DND-41 (cell line): ENCODE results near the gene ATP8A2.

Source experiments
- ATAC-seq: fragments of 200-7000 bp; cut with Tn5 transposase; 3 replicates; pipeline ENCODE4 v1.9.1; 2021; ENCODE audit warnings: low read depth; ENCODE audit not compliant: insufficient read depth
- DNase-seq: peaks from one replicate; pipeline ENCODE4 v3.0.0-alpha.2; 2020
- H2AFZ ChIP-seq: 2 replicates; pipeline ENCODE4 v1.6.0; 2012; ENCODE audit warnings: low read depth, low read length
- H3K27ac ChIP-seq: 2 replicates; pipeline ENCODE4 v1.5.1; 2012; ENCODE audit warnings: low read length, inconsistent platforms
- H3K27me3 ChIP-seq: fragments of 200-600 bp; sonication (generic); 2 replicates; pipeline ENCODE4 v1.6.0; 2012; ENCODE audit warnings: low read length, mild to moderate bottlenecking, inconsistent platforms; ENCODE audit not compliant: insufficient read depth, poor library complexity
- H3K36me3 ChIP-seq: 2 replicates; pipeline ENCODE4 v1.5.1; 2012; ENCODE audit warnings: low read length, inconsistent platforms; ENCODE audit not compliant: insufficient read depth
- H3K4me1 ChIP-seq: 2 replicates; pipeline ENCODE4 v1.5.1; 2012; ENCODE audit warnings: mild to moderate bottlenecking, low read length; ENCODE audit not compliant: insufficient read depth
- H3K4me2 ChIP-seq: 2 replicates; pipeline ENCODE4 v1.6.0; 2012; ENCODE audit warnings: mild to moderate bottlenecking, moderate library complexity, low read length, inconsistent platforms; ENCODE audit not compliant: insufficient read depth
- H3K4me3 ChIP-seq, 2 experiments: fragments of 200-600 bp in 1 of 2; shearing (Covaris generic) in 1 of 2; 2 replicates each; pipeline ENCODE4 v1.5.1; 2012 to 2016; ENCODE audit warnings: inconsistent platforms in 2 of 2, low read length in 2 of 2, mild to moderate bottlenecking in 2 of 2, low read depth in 1 of 2, moderate library complexity in 1 of 2
- H3K79me2 ChIP-seq: 2 replicates; pipeline ENCODE4 v1.6.0; 2012; ENCODE audit warnings: low read length, inconsistent platforms; ENCODE audit not compliant: insufficient read depth
- H3K9ac ChIP-seq: 2 replicates; pipeline ENCODE4 v1.6.0; 2012; ENCODE audit warnings: low read depth, mild to moderate bottlenecking, inconsistent platforms, low read length, moderate library complexity
- H3K9me3 ChIP-seq: 2 replicates; pipeline ENCODE4 v1.5.1; 2012; ENCODE audit warnings: low read length, moderate library complexity, mild to moderate bottlenecking, inconsistent platforms; ENCODE audit not compliant: insufficient read depth, severe bottlenecking
- H4K20me1 ChIP-seq: 2 replicates; pipeline ENCODE4 v1.6.0; 2012; ENCODE audit warnings: low read length; ENCODE audit not compliant: insufficient read depth
- EZH2 ChIP-seq: IDR thresholded peaks from 3 replicates; pipeline ENCODE4 v1.6.1; 2012; ENCODE audit warnings: borderline replicate concordance, low read depth, mild to moderate bottlenecking, moderate library complexity, low read length, inconsistent platforms; ENCODE audit not compliant: severe bottlenecking
- TF ChIP-seq, protein P1 (sequence below): IDR thresholded peaks from 2 replicates; pipeline ENCODE4 v1.5.1; 2012; ENCODE audit warnings: borderline replicate concordance, low read length, moderate library complexity, mild to moderate bottlenecking; ENCODE audit not compliant: poor library complexity, severe bottlenecking; ENCODE audit errors: extremely low read depth

The ATP8A2 gene

DNA sequence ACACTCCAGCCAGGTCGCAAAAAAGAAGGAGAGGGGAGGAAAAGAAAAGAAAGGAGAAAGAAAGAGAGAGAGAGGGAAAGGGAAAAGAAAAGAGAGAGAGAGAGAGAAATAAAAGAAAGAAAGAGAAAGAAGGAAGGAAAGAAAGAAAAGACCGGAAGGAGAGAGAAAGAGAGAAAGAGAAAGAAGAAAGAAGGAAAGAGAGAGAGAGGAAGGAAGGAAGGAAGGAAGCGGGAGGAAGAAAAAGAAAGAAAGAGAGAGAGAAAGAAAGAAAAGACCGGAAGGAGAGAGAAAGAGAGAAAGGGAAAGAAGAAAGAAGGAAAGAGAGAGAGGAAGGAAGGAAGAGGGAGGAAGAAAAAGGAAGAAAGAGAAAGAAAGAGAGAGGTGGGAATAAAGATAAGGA lies 359.3 kb downstream of the ATP8A2 start:
- ATAC-seq = no peak
- H3K4me2 ChIP-seq = no peak overlapping the region
- no peak overlapping the region for H2AFZ ChIP-seq
- no peak for DNase-seq
- H3K4me1 ChIP-seq = peaks cover 41% of the 10 kb centered on the region
- H3K36me3 ChIP-seq = no peaks in the 10 kb centered on the region
- no peak overlapping the region for H3K27ac ChIP-seq
- H3K9me3 ChIP-seq = no peaks in the 10 kb centered on the region
- no peak for TF ChIP-seq EZH2
- TF ChIP-seq, protein P1, sequence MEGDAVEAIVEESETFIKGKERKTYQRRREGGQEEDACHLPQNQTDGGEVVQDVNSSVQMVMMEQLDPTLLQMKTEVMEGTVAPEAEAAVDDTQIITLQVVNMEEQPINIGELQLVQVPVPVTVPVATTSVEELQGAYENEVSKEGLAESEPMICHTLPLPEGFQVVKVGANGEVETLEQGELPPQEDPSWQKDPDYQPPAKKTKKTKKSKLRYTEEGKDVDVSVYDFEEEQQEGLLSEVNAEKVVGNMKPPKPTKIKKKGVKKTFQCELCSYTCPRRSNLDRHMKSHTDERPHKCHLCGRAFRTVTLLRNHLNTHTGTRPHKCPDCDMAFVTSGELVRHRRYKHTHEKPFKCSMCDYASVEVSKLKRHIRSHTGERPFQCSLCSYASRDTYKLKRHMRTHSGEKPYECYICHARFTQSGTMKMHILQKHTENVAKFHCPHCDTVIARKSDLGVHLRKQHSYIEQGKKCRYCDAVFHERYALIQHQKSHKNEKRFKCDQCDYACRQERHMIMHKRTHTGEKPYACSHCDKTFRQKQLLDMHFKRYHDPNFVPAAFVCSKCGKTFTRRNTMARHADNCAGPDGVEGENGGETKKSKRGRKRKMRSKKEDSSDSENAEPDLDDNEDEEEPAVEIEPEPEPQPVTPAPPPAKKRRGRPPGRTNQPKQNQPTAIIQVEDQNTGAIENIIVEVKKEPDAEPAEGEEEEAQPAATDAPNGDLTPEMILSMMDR = no peak
- H3K9ac ChIP-seq = no peak overlapping the region
- H4K20me1 ChIP-seq = no peaks in the 10 kb centered on the region
- H3K4me3 ChIP-seq = no peak overlapping the region
- H3K79me2 ChIP-seq = no peaks in the 10 kb centered on the region
- H3K27me3 ChIP-seq = no peaks in the 10 kb centered on the region

DNA sequence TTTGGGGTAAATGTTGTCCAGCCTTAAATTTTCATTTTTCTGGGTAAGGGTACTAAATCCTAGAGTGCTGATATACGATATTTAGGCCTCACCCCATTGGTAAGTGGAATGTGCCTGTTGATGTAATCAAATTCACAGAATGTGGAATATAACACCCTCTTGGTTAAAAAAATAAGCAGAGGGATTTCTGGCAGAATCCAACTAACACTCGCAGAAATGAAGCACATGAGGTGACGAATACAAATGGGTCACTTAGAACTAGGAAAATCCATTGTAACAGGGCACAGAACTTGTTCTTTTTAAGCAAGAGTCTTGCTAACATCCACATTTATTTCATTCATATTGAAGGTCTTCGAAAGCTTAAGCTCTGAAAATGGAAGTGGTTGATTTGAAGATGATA lies 359.8 kb downstream of the ATP8A2 start:
- Histone ChIP-seq H3K9me3 (no peaks in the 10 kb centered on the region), H3K79me2 (no peaks in the 10 kb centered on the region), H3K9ac (no peak overlapping the region), H3K36me3 (no peaks in the 10 kb centered on the region), H2AFZ (no peak overlapping the region), H3K4me3 (no peak overlapping the region), H4K20me1 (no peaks in the 10 kb centered on the region), H3K27me3 (no peaks in the 10 kb centered on the region), H3K4me1 (peaks cover 39% of the 10 kb centered on the region), H3K27ac (no peak overlapping the region), H3K4me2 (no peak overlapping the region)
- ATAC-seq (no peak), DNase-seq (no peak)
- TF ChIP-seq, protein P1 = no peak
- TF ChIP-seq EZH2 = no peak

DNA sequence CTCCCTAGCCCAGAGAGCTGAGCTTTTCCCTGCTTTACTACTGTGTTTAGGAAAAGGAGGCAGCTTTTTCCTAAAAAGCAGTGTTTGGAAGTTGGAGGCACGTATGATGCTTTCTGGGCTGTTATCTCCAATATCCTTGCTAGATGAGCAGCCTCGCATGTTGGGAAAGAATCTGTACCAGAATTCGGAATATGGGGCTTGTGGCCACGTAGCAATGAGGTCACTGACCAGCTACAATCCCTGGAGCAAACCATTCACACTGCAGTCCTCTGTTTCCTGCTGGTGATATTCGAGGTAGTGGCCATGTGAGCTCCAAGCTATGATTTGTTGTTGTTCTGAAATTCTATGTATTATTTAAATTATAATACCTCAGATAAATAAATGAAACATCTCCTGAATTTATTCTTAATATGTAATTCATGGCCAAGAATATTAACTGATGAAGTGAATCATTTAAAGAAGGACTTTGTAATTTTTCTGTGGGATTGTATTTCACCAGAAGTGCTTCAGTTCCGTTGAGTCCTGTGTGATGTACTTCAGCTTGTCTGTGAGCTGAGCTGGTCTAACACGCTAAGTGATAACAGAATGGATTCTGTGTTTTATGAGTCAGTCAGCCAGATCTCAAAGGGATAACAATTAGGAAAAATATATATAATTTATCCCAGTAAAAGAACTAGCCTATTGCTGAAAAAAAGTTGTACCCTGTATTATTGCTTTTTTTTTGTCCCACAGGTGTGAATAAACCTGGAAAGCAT lies 360.5 kb downstream of the ATP8A2 start:
- Histone ChIP-seq H3K27me3 (no peaks in the 10 kb centered on the region), H3K4me3 (no peak overlapping the region), H3K36me3 (no peaks in the 10 kb centered on the region), H2AFZ (no peak overlapping the region), H3K4me2 (0 out of 2 replicates have a peak overlapping the region, but pooled peaks have one; percentile 30), H4K20me1 (no peaks in the 10 kb centered on the region), H3K9ac (no peak overlapping the region), H3K27ac (peak overlapping the region; percentile 24), H3K9me3 (no peaks in the 10 kb centered on the region), H3K79me2 (no peaks in the 10 kb centered on the region), H3K4me1 (peaks cover 41% of the 10 kb centered on the region)
- ATAC-seq = no peak
- no peak for DNase-seq
- TF ChIP-seq EZH2 = no peak
- TF ChIP-seq, protein P1 = no peak
